ENCODE data around the gene ETAA1.

DNA sequence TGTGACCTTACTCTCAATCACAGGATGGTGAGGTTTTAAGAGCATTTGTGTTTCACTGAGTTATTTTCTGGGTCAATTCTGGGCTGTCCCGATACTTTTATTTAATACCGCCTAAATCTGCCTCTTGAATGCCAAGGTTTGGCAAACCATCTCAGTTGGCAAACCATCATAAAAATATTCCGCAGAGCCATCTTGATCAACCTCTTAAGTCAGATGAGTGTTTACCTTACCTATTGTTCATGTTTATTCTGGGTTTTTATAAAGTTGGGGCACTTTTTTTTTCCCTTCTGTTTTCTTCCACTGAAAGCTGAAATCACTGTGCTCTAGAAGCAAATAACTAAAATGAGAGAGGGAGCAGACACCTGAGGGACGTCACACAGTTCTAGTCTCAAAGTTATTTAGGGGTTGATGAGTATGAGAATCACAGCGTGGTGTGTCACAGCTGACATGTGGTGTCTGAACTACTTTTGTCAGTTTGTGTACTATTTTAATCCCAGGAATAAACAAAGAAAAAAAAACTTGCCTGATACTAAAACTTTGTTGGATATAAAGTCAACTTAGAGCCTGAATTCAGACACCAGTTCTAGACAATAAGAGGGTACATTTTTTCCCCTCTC is 48.6 kb downstream of the ETAA1 start:
- TF ChIP-seq, protein P1, sequence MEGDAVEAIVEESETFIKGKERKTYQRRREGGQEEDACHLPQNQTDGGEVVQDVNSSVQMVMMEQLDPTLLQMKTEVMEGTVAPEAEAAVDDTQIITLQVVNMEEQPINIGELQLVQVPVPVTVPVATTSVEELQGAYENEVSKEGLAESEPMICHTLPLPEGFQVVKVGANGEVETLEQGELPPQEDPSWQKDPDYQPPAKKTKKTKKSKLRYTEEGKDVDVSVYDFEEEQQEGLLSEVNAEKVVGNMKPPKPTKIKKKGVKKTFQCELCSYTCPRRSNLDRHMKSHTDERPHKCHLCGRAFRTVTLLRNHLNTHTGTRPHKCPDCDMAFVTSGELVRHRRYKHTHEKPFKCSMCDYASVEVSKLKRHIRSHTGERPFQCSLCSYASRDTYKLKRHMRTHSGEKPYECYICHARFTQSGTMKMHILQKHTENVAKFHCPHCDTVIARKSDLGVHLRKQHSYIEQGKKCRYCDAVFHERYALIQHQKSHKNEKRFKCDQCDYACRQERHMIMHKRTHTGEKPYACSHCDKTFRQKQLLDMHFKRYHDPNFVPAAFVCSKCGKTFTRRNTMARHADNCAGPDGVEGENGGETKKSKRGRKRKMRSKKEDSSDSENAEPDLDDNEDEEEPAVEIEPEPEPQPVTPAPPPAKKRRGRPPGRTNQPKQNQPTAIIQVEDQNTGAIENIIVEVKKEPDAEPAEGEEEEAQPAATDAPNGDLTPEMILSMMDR (IDR thresholded peaks at IDR 0.05; ENCODE audit: low read length): no peak
- TF ChIP-seq EZH2 (IDR thresholded peaks at IDR 0.05; ENCODE audit: borderline replicate concordance, low read length): no peak

Measured in OCI-LY1 (cell line).